Right lobe of liver (tissue), 4 donors: ENCODE data around the gene LILRB1.
"Not testable (repeated sequence)": the region's sequence is repeated elsewhere in the genome, so short reads cannot be mapped to it uniquely, and the experiment has no call there.

ENCODE experiments used
- CTCF ChIP-seq, 4 donors: fragments of 200-600 bp in 3 of 4; fragments of 450-650 bp in 1 of 4; IDR thresholded peaks; one replicate each; pipeline versions ENCODE4 v1.5.1 to v1.8.0; 2016 to 2022; ENCODE audit warnings: antibody characterized with exemption in 4 of 4, mild to moderate bottlenecking in 2 of 4
- POLR2A ChIP-seq: fragments of 450-650 bp; IDR thresholded peaks from one replicate; pipeline ENCODE4 v1.6.1; 2017; ENCODE audit warnings: antibody characterized with exemption, mild to moderate bottlenecking
- donor health status: DM: no; HTN: no; CAD: no.
- donor health status: DM: no; HTN: no; CAD: no.
- donor health status: DM: no; HTN: yes; CAD: no.

GRCh38 chr19:54632517-54632916, 2.2 kb downstream of the LILRB1 start:
- TF ChIP-seq POLR2A; CTCF (IDR thresholded peaks at IDR 0.05): not testable (repeated sequence)
